ENCODE measurements around the gene GGT6. TPM values are rescaled to one million over a fixed set of nuclear protein-coding genes. Genes with fewer than 3 reads are reported as not detected.
"Not testable (repeated sequence)": the region's sequence is repeated elsewhere in the genome, so short reads cannot be mapped to it uniquely, and the experiment has no call there.

The GGT6 gene
- polyA plus RNA-seq, 4 donors, result 7.7 to 10.5 (median 8.3) TPM

- DNase-seq (ENCODE audit: low read depth in 4 of 4, low spot score in 2 of 4), result no peak
These were observed 32.0 kb upstream of the GGT6 start for GRCh38 chr17:4592240-4593005.

GRCh38 chr17:4591529-4591928, 31.2 kb upstream of the GGT6 start:
- no peak for DNase-seq (ENCODE audit: low read depth in 4 of 4, low spot score in 2 of 4)

GRCh38 chr17:4590981-4591453, 30.6 kb upstream of the GGT6 start:
- no peak for DNase-seq (ENCODE audit: low read depth in 4 of 4, low spot score in 2 of 4)

- not testable (repeated sequence) for DNase-seq (ENCODE audit: low read depth in 4 of 4, low spot score in 2 of 4)
These were observed 29.7 kb upstream of the GGT6 start for GRCh38 chr17:4590042-4590441.

- DNase-seq (ENCODE audit: low read depth in 4 of 4, low spot score in 2 of 4), result no peak
These were observed 28.7 kb upstream of the GGT6 start for GRCh38 chr17:4588898-4589625.

GRCh38 chr17:4588391-4588790, 28.0 kb upstream of the GGT6 start:
- no peak for DNase-seq (ENCODE audit: low read depth in 4 of 4, low spot score in 2 of 4)

- no peak for DNase-seq (ENCODE audit: low read depth in 4 of 4, low spot score in 2 of 4)
These were observed 27.4 kb upstream of the GGT6 start for GRCh38 chr17:4587803-4588202.

- DNase-seq (ENCODE audit: low read depth in 4 of 4, low spot score in 2 of 4), result no peak
These were observed 26.8 kb upstream of the GGT6 start for GRCh38 chr17:4587195-4587594.

GRCh38 chr17:4586043-4586442, 25.7 kb upstream of the GGT6 start:
- DNase-seq (ENCODE audit: low read depth in 4 of 4, low spot score in 2 of 4), result no peak

- no peak for DNase-seq (ENCODE audit: low read depth in 4 of 4, low spot score in 2 of 4)
These were observed 25.2 kb upstream of the GGT6 start for GRCh38 chr17:4585638-4585994.

GRCh38 chr17:4584917-4585637, 24.7 kb upstream of the GGT6 start:
- DNase-seq (ENCODE audit: low read depth in 4 of 4, low spot score in 2 of 4), result peak in 1 of 4 donors; percentile 72

GRCh38 chr17:4584101-4584916, 23.9 kb upstream of the GGT6 start, which contains the start of gene SMTNL2:
TSS of gene SMTNL2 (plus strand) at chr17:4584529. CDS start at chr17:4584606, 77 bp downstream.
- DNase-seq (ENCODE audit: low read depth in 4 of 4, low spot score in 2 of 4), result no peak

- no peak for DNase-seq (ENCODE audit: low read depth in 4 of 4, low spot score in 2 of 4)
These were observed 23.4 kb upstream of the GGT6 start for GRCh38 chr17:4583782-4584100.

- no peak for DNase-seq (ENCODE audit: low read depth in 4 of 4, low spot score in 2 of 4)
These were observed 22.8 kb upstream of the GGT6 start for GRCh38 chr17:4583206-4583605.

- no peak for DNase-seq (ENCODE audit: low read depth in 4 of 4, low spot score in 2 of 4)
These were observed 22.3 kb upstream of the GGT6 start for GRCh38 chr17:4582691-4583090.

GRCh38 chr17:4582101-4582501, 21.7 kb upstream of the GGT6 start:
- no peak for DNase-seq (ENCODE audit: low read depth in 4 of 4, low spot score in 2 of 4)

- DNase-seq (ENCODE audit: low read depth in 4 of 4, low spot score in 2 of 4), result no peak
These were observed 19.9 kb upstream of the GGT6 start for GRCh38 chr17:4580291-4580690.

GRCh38 chr17:4579678-4580077, 19.3 kb upstream of the GGT6 start:
- no peak for DNase-seq (ENCODE audit: low read depth in 4 of 4, low spot score in 2 of 4)

- DNase-seq (ENCODE audit: low read depth in 4 of 4, low spot score in 2 of 4), result not testable (repeated sequence)
These were observed 18.0 kb upstream of the GGT6 start for GRCh38 chr17:4578349-4578748.

- no peak for DNase-seq (ENCODE audit: low read depth in 4 of 4, low spot score in 2 of 4)
These were observed 17.1 kb upstream of the GGT6 start for GRCh38 chr17:4577386-4577993.
